Ureter (tissue), 1 donor: ENCODE data around the gene TMEM150B. TPM values are rescaled to one million over a fixed set of nuclear protein-coding genes. Genes with fewer than 3 reads are reported as not detected.

Experiments
- DNase-seq: peaks from one replicate; pipeline ENCODE4 v3.0.0-alpha.2; 2020; ENCODE audit warnings: low spot score
- total RNA-seq: library from RNA; stranded (reverse); gene quantifications from one replicate; pipeline ENCODE4 v1.2.4, GENCODE V29; 2023
- donor health status: DM: yes; HTN: yes; CAD: no.

TMEM150B gene
- total RNA-seq, 1 donor from 2014 or later: 1.9 TPM

- no peak for DNase-seq
Measured at GRCh38 chr19:55278391-55279135, 46.6 kb downstream of the TMEM150B start.

GRCh38 chr19:55277494-55277893, 47.6 kb downstream of the TMEM150B start:
- DNase-seq: no peak

GRCh38 chr19:55276720-55277430, 48.3 kb downstream of the TMEM150B start:
- DNase-seq: no peak

- DNase-seq: no peak
Measured at GRCh38 chr19:55275851-55276719, 49.1 kb downstream of the TMEM150B start.

GRCh38 chr19:55273978-55274707, 51.0 kb downstream of the TMEM150B start:
- DNase-seq: no peak

GRCh38 chr19:55272142-55272541, 53.0 kb downstream of the TMEM150B start:
- no peak for DNase-seq

- no peak for DNase-seq
Measured at GRCh38 chr19:55270172-55270942, 54.8 kb downstream of the TMEM150B start.

- DNase-seq: no peak
Measured at GRCh38 chr19:55269299-55269698, 55.8 kb downstream of the TMEM150B start.

- no peak for DNase-seq
Measured at GRCh38 chr19:55266840-55267239, 58.3 kb downstream of the TMEM150B start.

- DNase-seq: no peak
Measured at GRCh38 chr19:55266404-55266803, 58.7 kb downstream of the TMEM150B start.

- DNase-seq: no peak
Measured at GRCh38 chr19:55265723-55266386, 59.3 kb downstream of the TMEM150B start.

GRCh38 chr19:55265173-55265572, 60.0 kb downstream of the TMEM150B start:
- no peak for DNase-seq

GRCh38 chr19:55264531-55264930, 60.6 kb downstream of the TMEM150B start:
- no peak for DNase-seq

Other genes with a start within 250 kb of the TMEM150B start
- gene EPS8L1, start 249.5 kb downstream of the TMEM150B start, total RNA-seq: 64.6 TPM
- gene PPP1R12C, start 207.7 kb downstream of the TMEM150B start, total RNA-seq: 183 TPM
- 0.89 TPM for gene TNNT1, start 176.1 kb downstream of the TMEM150B start, total RNA-seq
- not detected for gene TNNI3, start 167.6 kb downstream of the TMEM150B start, total RNA-seq
- 1.6 TPM for gene DNAAF3, start 158.7 kb downstream of the TMEM150B start, total RNA-seq
- gene SYT5, start 145.1 kb downstream of the TMEM150B start, total RNA-seq: not detected
- gene PTPRH, start 115.8 kb downstream of the TMEM150B start, total RNA-seq: 1.3 TPM
- 6.4 TPM for gene TMEM86B, start 96.6 kb downstream of the TMEM150B start, total RNA-seq
- 65.1 TPM for gene PPP6R1, start 66.3 kb downstream of the TMEM150B start, total RNA-seq
- gene HSPBP1, start 45.2 kb downstream of the TMEM150B start, total RNA-seq: 31.2 TPM
- 10.6 TPM for gene BRSK1, start 41.3 kb downstream of the TMEM150B start, total RNA-seq
- gene KMT5C, start 14.5 kb upstream of the TMEM150B start, total RNA-seq: 12.0 TPM
- gene COX6B2, start 29.4 kb upstream of the TMEM150B start, total RNA-seq: 3.7 TPM
- gene GARIN5B, start 37.9 kb upstream of the TMEM150B start, total RNA-seq: not detected
- gene IL11, start 45.1 kb upstream of the TMEM150B start, total RNA-seq: not detected
- gene TMEM190, start 51.5 kb upstream of the TMEM150B start, total RNA-seq: not detected
- 20.8 TPM for gene TMEM238, start 59.0 kb upstream of the TMEM150B start, total RNA-seq
- gene RPL28, start 60.6 kb upstream of the TMEM150B start, total RNA-seq: 2,509 TPM
- gene UBE2S, start 82.4 kb upstream of the TMEM150B start, total RNA-seq: 31.9 TPM
- gene SHISA7, start 118.0 kb upstream of the TMEM150B start, total RNA-seq: not detected
- gene ISOC2, start 136.3 kb upstream of the TMEM150B start, total RNA-seq: 48.4 TPM
- gene C19orf85, start 139.4 kb upstream of the TMEM150B start, total RNA-seq: not detected
- 7.4 TPM for gene ZNF628, start 151.3 kb upstream of the TMEM150B start, total RNA-seq
- 14.2 TPM for gene NAT14, start 159.8 kb upstream of the TMEM150B start, total RNA-seq
- gene SSC5D, start 163.1 kb upstream of the TMEM150B start, total RNA-seq: 15.2 TPM
- not detected for gene SBK2, start 211.8 kb upstream of the TMEM150B start, total RNA-seq
- gene SBK3, start 220.2 kb upstream of the TMEM150B start, total RNA-seq: 0.39 TPM